Muscle layer of colon (tissue), 2 donors: ENCODE data around the gene SLC6A1.
A peak's percentile ranks its signal among the peaks of the same experiment; 100 is the strongest.

Source experiments
- H3K27ac ChIP-seq: one replicate; pipeline ENCODE4 v1.7.0; 2013; ENCODE audit warnings: low read depth, mild to moderate bottlenecking, low read length, moderate library complexity
- H3K27me3 ChIP-seq, 2 donors: one replicate each; pipeline ENCODE4 v1.7.0; 2013; ENCODE audit warnings: low read length in 2 of 2, mild to moderate bottlenecking in 2 of 2; ENCODE audit not compliant: insufficient read depth in 2 of 2, control insufficient read depth in 1 of 2
- H3K36me3 ChIP-seq: one replicate; pipeline ENCODE4 v1.7.0; 2013; ENCODE audit warnings: mild to moderate bottlenecking, low read length; ENCODE audit not compliant: insufficient read depth
- H3K4me1 ChIP-seq: one replicate; pipeline ENCODE4 v1.7.0; 2013; ENCODE audit warnings: mild to moderate bottlenecking, low read length; ENCODE audit not compliant: insufficient read depth
- H3K4me3 ChIP-seq, 2 donors: one replicate each; pipeline ENCODE4 v1.7.0; 2013; ENCODE audit warnings: low read length in 2 of 2, low read depth in 1 of 2, mild to moderate bottlenecking in 1 of 2, moderate library complexity in 1 of 2
- H3K9ac ChIP-seq: one replicate; pipeline ENCODE4 v1.7.0; 2013; ENCODE audit warnings: low read length
- H3K9me3 ChIP-seq: one replicate; pipeline ENCODE4 v1.7.0; 2013; ENCODE audit warnings: mild to moderate bottlenecking, low read length
- donor health status: abdominal sarcoma.
- donor health status: Adenocarcinoma of cecum.

The SLC6A1 gene

GRCh38 chr3:10972072-10972782, 20.3 kb upstream of the SLC6A1 start:
- Histone ChIP-seq H3K4me1 (no peaks in the 10 kb centered on the region), H3K9me3 (no peaks in the 10 kb centered on the region), H3K27me3 (no peaks in the 10 kb centered on the region), H3K27ac (no peak overlapping the region), H3K4me3 (no peak overlapping the region), H3K9ac (no peak overlapping the region), H3K36me3 (no peaks in the 10 kb centered on the region)

- Histone ChIP-seq H3K9me3 (no peaks in the 10 kb centered on the region), H3K27me3 (no peaks in the 10 kb centered on the region), H3K4me1 (peaks cover 7% of the 10 kb centered on the region)
Measured at GRCh38 chr3:10973046-10973595, 19.4 kb upstream of the SLC6A1 start.

GRCh38 chr3:10974131-10974530, 18.4 kb upstream of the SLC6A1 start:
- H3K27me3 ChIP-seq = no peaks in the 10 kb centered on the region
- no peak overlapping the region for H3K9ac ChIP-seq
- H3K9me3 ChIP-seq = no peaks in the 10 kb centered on the region
- H3K27ac ChIP-seq = no peak overlapping the region
- no peaks in the 10 kb centered on the region for H3K36me3 ChIP-seq
- H3K4me1 ChIP-seq = peaks cover 10% of the 10 kb centered on the region
- H3K4me3 ChIP-seq = no peak overlapping the region

More at GRCh38 chr3:10973046-10973595, 19.4 kb upstream of the SLC6A1 start:
- Histone ChIP-seq H3K9ac (no peak overlapping the region), H3K4me3 (no peak overlapping the region), H3K27ac (no peak overlapping the region), H3K36me3 (no peaks in the 10 kb centered on the region)

- no peak overlapping the region for H3K27ac ChIP-seq
- no peaks in the 10 kb centered on the region for H3K27me3 ChIP-seq
- H3K9ac ChIP-seq = no peak overlapping the region
- H3K36me3 ChIP-seq = no peaks in the 10 kb centered on the region
- H3K9me3 ChIP-seq = no peaks in the 10 kb centered on the region
- peaks cover 10% of the 10 kb centered on the region for H3K4me1 ChIP-seq
- no peak overlapping the region for H3K4me3 ChIP-seq
Measured at GRCh38 chr3:10974746-10975375, 17.7 kb upstream of the SLC6A1 start.

GRCh38 chr3:10975695-10976234, 16.8 kb upstream of the SLC6A1 start:
- no peaks in the 10 kb centered on the region for H3K27me3 ChIP-seq
- no peaks in the 10 kb centered on the region for H3K36me3 ChIP-seq
- no peak overlapping the region for H3K9ac ChIP-seq

GRCh38 chr3:10976770-10977169, 15.8 kb upstream of the SLC6A1 start:
- no peak overlapping the region for H3K9ac ChIP-seq
- H3K27me3 ChIP-seq = no peaks in the 10 kb centered on the region

More at GRCh38 chr3:10975695-10976234, 16.8 kb upstream of the SLC6A1 start:
- no peaks in the 10 kb centered on the region for H3K9me3 ChIP-seq
- no peak overlapping the region for H3K4me3 ChIP-seq
- peaks cover 10% of the 10 kb centered on the region for H3K4me1 ChIP-seq
- H3K27ac ChIP-seq = no peak overlapping the region

GRCh38 chr3:10977892-10978510, 14.5 kb upstream of the SLC6A1 start:
- H3K36me3 ChIP-seq = no peaks in the 10 kb centered on the region
- peaks cover 10% of the 10 kb centered on the region for H3K4me1 ChIP-seq
- no peak overlapping the region for H3K27ac ChIP-seq
- H3K4me3 ChIP-seq = peak overlapping the region in 1 of 2 donors; percentile 10
- H3K9ac ChIP-seq = no peak overlapping the region
- H3K9me3 ChIP-seq = no peaks in the 10 kb centered on the region
- H3K27me3 ChIP-seq = no peaks in the 10 kb centered on the region

More at GRCh38 chr3:10976770-10977169, 15.8 kb upstream of the SLC6A1 start:
- Histone ChIP-seq H3K4me3 (no peak overlapping the region), H3K36me3 (no peaks in the 10 kb centered on the region), H3K9me3 (no peaks in the 10 kb centered on the region), H3K27ac (no peak overlapping the region), H3K4me1 (peaks cover 10% of the 10 kb centered on the region)

GRCh38 chr3:10978956-10979355, 13.6 kb upstream of the SLC6A1 start:
- Histone ChIP-seq H3K9me3 (no peaks in the 10 kb centered on the region), H3K27me3 (no peaks in the 10 kb centered on the region), H3K27ac (no peak overlapping the region)

GRCh38 chr3:10980312-10980711, 12.2 kb upstream of the SLC6A1 start:
- Histone ChIP-seq H3K9ac (no peak overlapping the region), H3K4me3 (no peak overlapping the region), H3K36me3 (no peaks in the 10 kb centered on the region), H3K27ac (no peak overlapping the region), H3K4me1 (peaks cover 10% of the 10 kb centered on the region), H3K27me3 (no peaks in the 10 kb centered on the region), H3K9me3 (no peaks in the 10 kb centered on the region)

More at GRCh38 chr3:10978956-10979355, 13.6 kb upstream of the SLC6A1 start:
- Histone ChIP-seq H3K9ac (no peak overlapping the region), H3K4me3 (no peak overlapping the region), H3K36me3 (no peaks in the 10 kb centered on the region), H3K4me1 (peaks cover 10% of the 10 kb centered on the region)

- no peaks in the 10 kb centered on the region for H3K36me3 ChIP-seq
- no peak overlapping the region for H3K4me3 ChIP-seq
- H3K9me3 ChIP-seq = no peaks in the 10 kb centered on the region
- H3K27ac ChIP-seq = no peak overlapping the region
- no peaks in the 10 kb centered on the region for H3K27me3 ChIP-seq
- no peak overlapping the region for H3K9ac ChIP-seq
- H3K4me1 ChIP-seq = peaks cover 10% of the 10 kb centered on the region
Measured at GRCh38 chr3:10981031-10981430, 11.5 kb upstream of the SLC6A1 start.

GRCh38 chr3:10981961-10982360, 10.6 kb upstream of the SLC6A1 start:
- H3K27ac ChIP-seq = no peak overlapping the region
- H3K9me3 ChIP-seq = no peaks in the 10 kb centered on the region
- H3K27me3 ChIP-seq = no peaks in the 10 kb centered on the region
- H3K9ac ChIP-seq = no peak overlapping the region
- H3K4me3 ChIP-seq = no peak overlapping the region
- H3K36me3 ChIP-seq = no peaks in the 10 kb centered on the region
- H3K4me1 ChIP-seq = peaks cover 10% of the 10 kb centered on the region
